Lung microvascular endothelial cell (primary cell): ENCODE measurements around the gene RNASE4. TPM values are rescaled to one million over a fixed set of nuclear protein-coding genes. Genes with fewer than 3 reads are reported as not detected.
"Not testable (repeated sequence)": the region's sequence is repeated elsewhere in the genome, so short reads cannot be mapped to it uniquely, and the experiment has no call there.

Experiments
- DNase-seq, 2 donors: peaks; one replicate each; pipeline versions ENCODE4 v3.0.0 to v3.0.0-alpha.2; 2010; ENCODE audit warnings: low read depth in 2 of 2
- total RNA-seq: library from RNA; depleted of rRNA; stranded (reverse); fragments of >200 nt; gene quantifications from 2 replicates; pipeline ENCODE4 v1.2.1, GENCODE V29; 2014

The RNASE4 gene
- total RNA-seq, 1 donor from 2014 or later = 10.5 TPM

GRCh38 chr14:20698018-20698329 lies 13.6 kb downstream of the RNASE4 start:
- DNase-seq = no peak

GRCh38 chr14:20698934-20699333 lies 14.6 kb downstream of the RNASE4 start:
- no peak for DNase-seq

GRCh38 chr14:20699931-20700330 lies 15.6 kb downstream of the RNASE4 start:
- no peak for DNase-seq

- DNase-seq = not testable (repeated sequence)
Measured at GRCh38 chr14:20700965-20701364, 16.6 kb downstream of the RNASE4 start.

GRCh38 chr14:20706657-20707355 lies 22.4 kb downstream of the RNASE4 start:
- DNase-seq = peak; percentile 61 to 90

GRCh38 chr14:20707622-20708021 lies 23.3 kb downstream of the RNASE4 start:
- peak; percentile 29 to 74 for DNase-seq

GRCh38 chr14:20711261-20711660 lies 26.9 kb downstream of the RNASE4 start:
- no peak for DNase-seq

GRCh38 chr14:20711685-20712084 lies 27.3 kb downstream of the RNASE4 start:
- peak; percentile 24 to 45 for DNase-seq

- DNase-seq = peak in 1 of 2 donors; percentile 16
Measured at GRCh38 chr14:20712904-20713303, 28.5 kb downstream of the RNASE4 start.

GRCh38 chr14:20714593-20715250 lies 30.4 kb downstream of the RNASE4 start:
- DNase-seq = peak; percentile 46 to 61

GRCh38 chr14:20719777-20720176 lies 35.4 kb downstream of the RNASE4 start:
- no peak for DNase-seq

GRCh38 chr14:20720741-20721140 lies 36.4 kb downstream of the RNASE4 start:
- no peak for DNase-seq

GRCh38 chr14:20722016-20722415 lies 37.7 kb downstream of the RNASE4 start:
- no peak for DNase-seq

- DNase-seq = no peak
Measured at GRCh38 chr14:20723488-20723887, 39.1 kb downstream of the RNASE4 start.

- DNase-seq = not testable (repeated sequence)
Measured at GRCh38 chr14:20726121-20726520, 41.8 kb downstream of the RNASE4 start.

GRCh38 chr14:20726531-20726930 lies 42.2 kb downstream of the RNASE4 start:
- DNase-seq = no peak

GRCh38 chr14:20730891-20731290 lies 46.5 kb downstream of the RNASE4 start:
- DNase-seq = no peak

GRCh38 chr14:20732477-20732876 lies 48.1 kb downstream of the RNASE4 start:
- DNase-seq = no peak

- no peak for DNase-seq
Measured at GRCh38 chr14:20732979-20733635, 48.7 kb downstream of the RNASE4 start.

- no peak for DNase-seq
Measured at GRCh38 chr14:20733684-20734429, 49.5 kb downstream of the RNASE4 start.

- DNase-seq = no peak
Measured at GRCh38 chr14:20734430-20734806, 50.1 kb downstream of the RNASE4 start.

- not testable (repeated sequence) for DNase-seq
Measured at GRCh38 chr14:20738292-20738691, 53.9 kb downstream of the RNASE4 start.
